Uterus (tissue), 4 donors: Measurements from ENCODE around the gene UBA5. TPM values are rescaled to one million over a fixed set of nuclear protein-coding genes. Genes with fewer than 3 reads are reported as not detected.

Experiments
- DNase-seq, 2 donors: peaks; one replicate each; pipeline ENCODE4 v3.0.0-alpha.2; 2019 to 2020
- H3K27ac ChIP-seq, 2 donors: fragments of 200-600 bp; sonication (generic); 1 replicate in 1 of 2; 2 replicates in 1 of 2; pipeline ENCODE4 v1.5.1; 2016 to 2018
- H3K27me3 ChIP-seq, 2 donors: fragments of 200-600 bp; sonication (generic); one replicate each; pipeline ENCODE4 v1.5.1; 2018 to 2019; ENCODE audit warnings: control low read depth in 1 of 2
- H3K36me3 ChIP-seq, 2 donors: fragments of 200-600 bp; sonication (generic); one replicate each; pipeline ENCODE4 v1.5.1; 2019; ENCODE audit warnings: control low read depth in 1 of 2
- H3K4me1 ChIP-seq, 2 donors: fragments of 200-600 bp; sonication (generic); one replicate each; pipeline ENCODE4 v1.5.1; 2018 to 2019; ENCODE audit warnings: control low read depth in 1 of 2
- H3K4me3 ChIP-seq, 2 donors: fragments of 200-600 bp; sonication (generic); 1 replicate in 1 of 2; 2 replicates in 1 of 2; pipeline ENCODE4 v1.5.1; 2018 to 2019; ENCODE audit warnings: mild to moderate bottlenecking in 1 of 2
- H3K9me3 ChIP-seq, 2 donors: fragments of 200-600 bp; sonication (generic); one replicate each; pipeline ENCODE4 v1.5.1; 2019; ENCODE audit warnings: control low read depth in 1 of 2
- POLR2A ChIP-seq, 2 donors: fragments of 450-650 bp; IDR thresholded peaks; one replicate each; pipeline ENCODE4 v1.6.1; 2016; ENCODE audit warnings: antibody characterized with exemption in 2 of 2, mild to moderate bottlenecking in 1 of 2, moderate library complexity in 1 of 2
- intact Hi-C: fragments of 100-400 bp; cut with DNase I; formaldehyde crosslinking; loops from one replicate; pipeline ENCODE4 v1.15.1; 2023; ENCODE audit warnings: low total_unique reads
- total RNA-seq, 4 donors: library from RNA; depleted of rRNA in 3 of 4; stranded (reverse); fragments of >200 nt in 3 of 4; gene quantifications; one replicate each; pipeline versions ENCODE4 v1.1.0 to v1.2.4, GENCODE V29; 2014 to 2023
- TF ChIP-seq, protein P1 (sequence below), 4 experiments: fragments of 200-600 bp in 2 of 4; fragments of 450-650 bp in 2 of 4; sonication (generic) in 2 of 4; IDR thresholded peaks; one replicate each; pipeline ENCODE4 v1.5.1; 2016 to 2019; ENCODE audit warnings: antibody characterized with exemption in 4 of 4, mild to moderate bottlenecking in 2 of 4, moderate library complexity in 1 of 4
- donor health status: DM: yes; HTN: yes; CAD: no.

UBA5 gene
- total RNA-seq, 4 donors from 2014 or later: 12.6 to 67.2 (median 39.6) TPM

GRCh38 chr3:132645058-132645457 lies 15.1 kb upstream of the UBA5 start:
- Histone ChIP-seq H3K27me3 (no peaks in the 10 kb centered on the region), H3K4me1 (no peaks in the 10 kb centered on the region), H3K36me3 (no peaks in the 10 kb centered on the region), H3K9me3 (no peaks in the 10 kb centered on the region), H3K27ac (no peak overlapping the region), H3K4me3 (no peak overlapping the region)
- intact Hi-C loops: no loop called here
- no peak for DNase-seq
- TF ChIP-seq, protein P1, sequence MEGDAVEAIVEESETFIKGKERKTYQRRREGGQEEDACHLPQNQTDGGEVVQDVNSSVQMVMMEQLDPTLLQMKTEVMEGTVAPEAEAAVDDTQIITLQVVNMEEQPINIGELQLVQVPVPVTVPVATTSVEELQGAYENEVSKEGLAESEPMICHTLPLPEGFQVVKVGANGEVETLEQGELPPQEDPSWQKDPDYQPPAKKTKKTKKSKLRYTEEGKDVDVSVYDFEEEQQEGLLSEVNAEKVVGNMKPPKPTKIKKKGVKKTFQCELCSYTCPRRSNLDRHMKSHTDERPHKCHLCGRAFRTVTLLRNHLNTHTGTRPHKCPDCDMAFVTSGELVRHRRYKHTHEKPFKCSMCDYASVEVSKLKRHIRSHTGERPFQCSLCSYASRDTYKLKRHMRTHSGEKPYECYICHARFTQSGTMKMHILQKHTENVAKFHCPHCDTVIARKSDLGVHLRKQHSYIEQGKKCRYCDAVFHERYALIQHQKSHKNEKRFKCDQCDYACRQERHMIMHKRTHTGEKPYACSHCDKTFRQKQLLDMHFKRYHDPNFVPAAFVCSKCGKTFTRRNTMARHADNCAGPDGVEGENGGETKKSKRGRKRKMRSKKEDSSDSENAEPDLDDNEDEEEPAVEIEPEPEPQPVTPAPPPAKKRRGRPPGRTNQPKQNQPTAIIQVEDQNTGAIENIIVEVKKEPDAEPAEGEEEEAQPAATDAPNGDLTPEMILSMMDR (IDR thresholded peaks at IDR 0.05): no peak
- TF ChIP-seq POLR2A (IDR thresholded peaks at IDR 0.05): no peak

- no peaks in the 10 kb centered on the region for H3K36me3 ChIP-seq
- H3K4me3 ChIP-seq: no peak overlapping the region
- H3K4me1 ChIP-seq: no peaks in the 10 kb centered on the region
- no peak overlapping the region for H3K27ac ChIP-seq
- H3K27me3 ChIP-seq: no peaks in the 10 kb centered on the region
- TF ChIP-seq, protein P1 (IDR thresholded peaks at IDR 0.05): no peak
- no peak for TF ChIP-seq POLR2A (IDR thresholded peaks at IDR 0.05)
- no peaks in the 10 kb centered on the region for H3K9me3 ChIP-seq
- intact Hi-C loops: no loop called here
- DNase-seq: no peak
Observed at GRCh38 chr3:132650153-132650552, 10.0 kb upstream of the UBA5 start.

DNA sequence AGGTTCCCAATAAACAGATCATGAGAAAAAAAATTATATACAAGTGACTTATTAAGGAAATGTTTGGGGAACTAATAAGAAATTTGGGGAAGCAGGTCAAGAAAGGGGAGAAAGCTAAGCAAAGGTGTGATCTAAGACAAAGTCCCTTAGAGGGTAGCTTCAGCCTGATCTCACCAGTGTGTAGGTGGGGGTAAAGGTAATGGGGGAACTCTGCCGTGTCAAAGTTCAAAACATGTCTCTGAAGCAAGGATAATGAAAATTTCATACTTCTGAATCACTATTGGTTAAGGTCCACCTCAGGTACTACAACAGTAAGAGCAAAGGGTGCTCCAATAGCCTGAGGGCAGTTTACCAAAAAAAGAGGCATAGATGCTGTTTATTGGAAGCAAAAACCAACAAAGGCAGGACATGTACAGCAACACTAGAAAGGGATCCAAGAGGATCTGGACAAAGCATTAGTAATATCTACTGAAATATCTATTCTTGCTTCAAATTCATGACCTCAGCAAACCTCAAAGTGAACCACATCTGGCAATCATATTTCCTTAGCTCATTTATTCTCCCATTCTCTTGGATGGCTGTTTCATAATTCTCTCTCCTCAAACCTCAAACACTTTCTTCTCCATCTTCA lies 7.4 kb upstream of the UBA5 start:
- Histone ChIP-seq H3K9me3 (no peaks in the 10 kb centered on the region), H3K4me3 (no peak overlapping the region), H3K27ac (no peak overlapping the region), H3K4me1 (no peaks in the 10 kb centered on the region), H3K36me3 (no peaks in the 10 kb centered on the region), H3K27me3 (no peaks in the 10 kb centered on the region)
- TF ChIP-seq, protein P1 (IDR thresholded peaks at IDR 0.05): no peak
- TF ChIP-seq POLR2A (IDR thresholded peaks at IDR 0.05): no peak
- no peak for DNase-seq
- intact Hi-C loops: no loop called here

- H3K9me3 ChIP-seq: no peaks in the 10 kb centered on the region
- no peak overlapping the region for H3K4me3 ChIP-seq
- H3K27ac ChIP-seq: no peak overlapping the region
- H3K27me3 ChIP-seq: no peaks in the 10 kb centered on the region
- intact Hi-C loops: no loop called here
- H3K36me3 ChIP-seq: no peaks in the 10 kb centered on the region
- TF ChIP-seq POLR2A (IDR thresholded peaks at IDR 0.05): no peak
- TF ChIP-seq, protein P1 (IDR thresholded peaks at IDR 0.05): no peak
- DNase-seq: no peak
- no peaks in the 10 kb centered on the region for H3K4me1 ChIP-seq
Observed at GRCh38 chr3:132654190-132654589, 5.9 kb upstream of the UBA5 start.

DNA sequence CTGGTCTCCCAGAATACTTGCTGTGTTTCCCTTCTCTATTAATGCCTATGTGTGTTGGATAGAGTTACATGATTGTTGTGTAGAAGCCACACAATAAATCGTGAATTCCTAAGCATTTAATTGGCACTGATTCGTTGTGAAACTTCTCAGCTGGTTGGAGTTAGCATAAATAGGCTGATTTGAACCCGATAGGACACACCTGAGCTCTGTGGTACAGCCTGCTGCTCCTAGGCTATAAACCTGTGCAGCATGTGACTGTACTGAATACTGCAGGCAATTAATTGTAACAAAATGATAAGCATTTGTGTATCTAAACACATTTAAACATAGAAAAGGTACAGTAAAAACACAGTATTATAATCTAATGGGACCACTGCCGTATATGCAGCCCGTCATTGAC lies 5.4 kb upstream of the UBA5 start:
- Histone ChIP-seq H3K4me3 (no peak overlapping the region), H3K27ac (no peak overlapping the region), H3K27me3 (no peaks in the 10 kb centered on the region), H3K4me1 (no peaks in the 10 kb centered on the region), H3K9me3 (no peaks in the 10 kb centered on the region), H3K36me3 (no peaks in the 10 kb centered on the region)
- TF ChIP-seq POLR2A (IDR thresholded peaks at IDR 0.05): no peak
- TF ChIP-seq, protein P1 (IDR thresholded peaks at IDR 0.05): no peak
- DNase-seq: no peak
- intact Hi-C loops: no loop called here
